NCI-H1417 treated with DMSO at 0.1 percent for 48 hours (cell line): ENCODE measurements around the gene GFRAL.
"Not testable (repeated sequence)": the region's sequence is repeated elsewhere in the genome, so short reads cannot be mapped to it uniquely, and the experiment has no call there.

Experiments
- DNase-seq: peaks from one replicate; lab custom pipeline; 2025; lab: John Stamatoyannopoulos, UW

GFRAL gene

GRCh38 chr6:55327169-55327568 lies at the start of gene GFRAL:
GFRAL (plus strand) TSS chr6:55327469; CDS start chr6:55327555, 86 bp downstream.
- no peak for DNase-seq

- DNase-seq, result no peak
These were observed 49.6 kb upstream of the GFRAL start for GRCh38 chr6:55277646-55278045.

GRCh38 chr6:55281215-55281614 lies 46.1 kb upstream of the GFRAL start:
- DNase-seq, result no peak

GRCh38 chr6:55282115-55282514 lies 45.2 kb upstream of the GFRAL start:
- no peak for DNase-seq

- no peak for DNase-seq
These were observed 40.4 kb upstream of the GFRAL start for GRCh38 chr6:55286824-55287223.

GRCh38 chr6:55290736-55291135 lies 36.5 kb upstream of the GFRAL start:
- no peak for DNase-seq

- DNase-seq, result no peak
These were observed 34.2 kb upstream of the GFRAL start for GRCh38 chr6:55293116-55293515.

GRCh38 chr6:55297214-55297613 lies 30.1 kb upstream of the GFRAL start:
- DNase-seq, result not testable (repeated sequence)

- no peak for DNase-seq
These were observed 27.8 kb upstream of the GFRAL start for GRCh38 chr6:55299286-55299985.

GRCh38 chr6:55304747-55305146 lies 22.5 kb upstream of the GFRAL start:
- DNase-seq, result no peak

GRCh38 chr6:55319961-55320695 lies 7.1 kb upstream of the GFRAL start:
- DNase-seq, result no peak

GRCh38 chr6:55320696-55321086 lies 6.6 kb upstream of the GFRAL start:
- no peak for DNase-seq

GRCh38 chr6:55377150-55377549 lies 49.9 kb downstream of the GFRAL start:
- DNase-seq, result no peak

- DNase-seq, result no peak
These were observed 52.2 kb downstream of the GFRAL start for GRCh38 chr6:55379471-55379870.

- no peak for DNase-seq
These were observed 52.6 kb downstream of the GFRAL start for GRCh38 chr6:55379895-55380294.

- no peak for DNase-seq
These were observed 60.9 kb downstream of the GFRAL start for GRCh38 chr6:55388211-55388610.

- DNase-seq, result no peak
These were observed 68.6 kb downstream of the GFRAL start for GRCh38 chr6:55395871-55396270.

GRCh38 chr6:55397986-55398385 lies 70.7 kb downstream of the GFRAL start:
- no peak for DNase-seq

GRCh38 chr6:55399351-55399750 lies 72.1 kb downstream of the GFRAL start:
- DNase-seq, result no peak

- DNase-seq, result no peak
These were observed 78.4 kb downstream of the GFRAL start for GRCh38 chr6:55405474-55406235.

GRCh38 chr6:55410674-55411073 lies 83.4 kb downstream of the GFRAL start:
- DNase-seq, result no peak

- no peak for DNase-seq
These were observed 96.7 kb downstream of the GFRAL start for GRCh38 chr6:55423933-55424332.
